ENCODE results near the gene MPO.

Gene MPO

GRCh38 chr17:58265902-58266875, 14.5 kb downstream of the MPO start:
- DNase-seq (ENCODE audit: low read depth) = no peak

- DNase-seq (ENCODE audit: low read depth) = no peak
These were observed 15.5 kb downstream of the MPO start for GRCh38 chr17:58265271-58265670.

GRCh38 chr17:58264407-58265103, 16.2 kb downstream of the MPO start:
- no peak for DNase-seq (ENCODE audit: low read depth)

- no peak for DNase-seq (ENCODE audit: low read depth)
These were observed 17.0 kb downstream of the MPO start for GRCh38 chr17:58263773-58264172.

GRCh38 chr17:58262149-58262548, 18.6 kb downstream of the MPO start:
- no peak for DNase-seq (ENCODE audit: low read depth)

- DNase-seq (ENCODE audit: low read depth) = no peak
These were observed 25.9 kb downstream of the MPO start for GRCh38 chr17:58254803-58255202.

GRCh38 chr17:58253082-58253481, 27.7 kb downstream of the MPO start:
- no peak for DNase-seq (ENCODE audit: low read depth)

GRCh38 chr17:58252141-58252540, 28.6 kb downstream of the MPO start:
- DNase-seq (ENCODE audit: low read depth) = no peak

- no peak for DNase-seq (ENCODE audit: low read depth)
These were observed 30.3 kb downstream of the MPO start for GRCh38 chr17:58250344-58251011.

- DNase-seq (ENCODE audit: low read depth) = peak; percentile 9
These were observed 31.2 kb downstream of the MPO start for GRCh38 chr17:58249270-58250133.

GRCh38 chr17:58248955-58249269, 31.8 kb downstream of the MPO start:
- no peak for DNase-seq (ENCODE audit: low read depth)

GRCh38 chr17:58247511-58248363, 33.0 kb downstream of the MPO start:
- no peak for DNase-seq (ENCODE audit: low read depth)

GRCh38 chr17:58246781-58247180, 34.0 kb downstream of the MPO start:
- DNase-seq (ENCODE audit: low read depth) = no peak

- no peak for DNase-seq (ENCODE audit: low read depth)
These were observed 34.5 kb downstream of the MPO start for GRCh38 chr17:58246104-58246740.

- no peak for DNase-seq (ENCODE audit: low read depth)
These were observed 35.2 kb downstream of the MPO start for GRCh38 chr17:58245428-58246103.

GRCh38 chr17:58244963-58245362, 35.8 kb downstream of the MPO start:
- no peak for DNase-seq (ENCODE audit: low read depth)

- DNase-seq (ENCODE audit: low read depth) = no peak
These were observed 38.5 kb downstream of the MPO start for GRCh38 chr17:58242171-58242784.

- DNase-seq (ENCODE audit: low read depth) = no peak
These were observed 40.7 kb downstream of the MPO start for GRCh38 chr17:58239987-58240386.

- no peak for DNase-seq (ENCODE audit: low read depth)
These were observed 42.5 kb downstream of the MPO start, which contains the start of gene LPO for GRCh38 chr17:58238147-58238634. TSS of gene LPO (plus strand) at chr17:58238584. CDS start at chr17:58242980, 4,396 bp downstream.

Data from HS-5 (cell line).